Glutamatergic neuron (in vitro differentiated cells): ENCODE data around the gene ACSBG1. TPM values are rescaled to one million over a fixed set of nuclear protein-coding genes. Genes with fewer than 3 reads are reported as not detected.
A peak's percentile ranks its signal among the peaks of the same experiment; 100 is the strongest.

ENCODE experiments used
- DNase-seq: peaks from one replicate; pipeline ENCODE4 v3.0.0; 2022
- H3K27ac Mint-ChIP-seq: one replicate; pipeline ENCODE4 v1.8.0; 2020; ENCODE audit warnings: mild to moderate bottlenecking, mixed read lengths, inconsistent platforms; ENCODE audit not compliant: unreplicated experiment
- H3K27me3 Mint-ChIP-seq: one replicate; pipeline ENCODE4 v1.8.0; 2020; ENCODE audit warnings: mild to moderate bottlenecking, moderate library complexity, mixed read lengths, inconsistent platforms; ENCODE audit not compliant: unreplicated experiment
- H3K36me3 Mint-ChIP-seq: one replicate; pipeline ENCODE4 v1.8.0; 2020; ENCODE audit warnings: mild to moderate bottlenecking, mixed read lengths, inconsistent platforms; ENCODE audit not compliant: unreplicated experiment
- H3K4me1 Mint-ChIP-seq: one replicate; pipeline ENCODE4 v1.8.0; 2020; ENCODE audit warnings: mild to moderate bottlenecking, low read depth, mixed read lengths, inconsistent platforms; ENCODE audit not compliant: unreplicated experiment
- H3K4me3 Mint-ChIP-seq: one replicate; pipeline ENCODE4 v1.8.0; 2020; ENCODE audit warnings: mild to moderate bottlenecking, mixed read lengths, inconsistent platforms; ENCODE audit not compliant: unreplicated experiment
- H3K9me3 Mint-ChIP-seq: one replicate; pipeline ENCODE4 v1.8.0; 2020; ENCODE audit warnings: mild to moderate bottlenecking, moderate library complexity, mixed read lengths, inconsistent platforms; ENCODE audit not compliant: unreplicated experiment
- total RNA-seq: library from RNA; stranded (reverse); fragmentation: NEBNext Ultra II Directional; extraction: Animal tissue kit (Norgen Biotek cat#: 25700); gene quantifications from one replicate; pipeline ENCODE4 v1.2.1, GENCODE V29; 2021; ENCODE audit not compliant: unreplicated experiment
- TF ChIP-seq, protein P1 (sequence below): fragments of 200-600 bp; sonication (generic); IDR thresholded peaks from one replicate; pipeline ENCODE4 v1.5.0; 2021; ENCODE audit not compliant: partially characterized antibody, unreplicated experiment

Gene ACSBG1
- total RNA-seq, 1 donor from 2014 or later = not detected

DNA sequence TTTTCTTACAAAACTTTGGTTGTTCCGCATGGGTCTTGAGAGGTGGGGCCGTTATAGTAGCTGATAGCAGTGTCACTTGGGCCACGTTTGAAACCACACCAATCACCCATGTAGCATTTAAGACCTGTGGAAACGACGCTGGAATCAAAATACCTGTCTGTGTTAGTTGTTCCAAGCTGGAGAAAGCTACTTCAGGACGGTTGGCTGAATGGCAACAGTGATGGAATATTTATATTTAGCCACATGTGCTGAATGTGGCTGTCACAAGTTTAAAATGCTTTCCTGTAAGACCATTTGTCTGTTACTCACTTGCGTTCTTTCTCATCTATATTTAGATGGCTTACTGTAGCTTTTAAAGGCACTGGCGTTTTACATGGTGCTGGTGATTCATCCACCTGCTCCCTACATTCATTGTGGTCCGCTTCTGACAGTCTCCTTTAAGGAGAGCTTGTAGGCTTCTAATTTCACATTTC, 31.4 kb upstream of the ACSBG1 start:
- H3K27me3 Mint-ChIP-seq = peaks cover 5% of the 10 kb centered on the region
- H3K4me3 Mint-ChIP-seq = no peak overlapping the region
- no peaks in the 10 kb centered on the region for H3K4me1 Mint-ChIP-seq
- TF ChIP-seq, protein P1, sequence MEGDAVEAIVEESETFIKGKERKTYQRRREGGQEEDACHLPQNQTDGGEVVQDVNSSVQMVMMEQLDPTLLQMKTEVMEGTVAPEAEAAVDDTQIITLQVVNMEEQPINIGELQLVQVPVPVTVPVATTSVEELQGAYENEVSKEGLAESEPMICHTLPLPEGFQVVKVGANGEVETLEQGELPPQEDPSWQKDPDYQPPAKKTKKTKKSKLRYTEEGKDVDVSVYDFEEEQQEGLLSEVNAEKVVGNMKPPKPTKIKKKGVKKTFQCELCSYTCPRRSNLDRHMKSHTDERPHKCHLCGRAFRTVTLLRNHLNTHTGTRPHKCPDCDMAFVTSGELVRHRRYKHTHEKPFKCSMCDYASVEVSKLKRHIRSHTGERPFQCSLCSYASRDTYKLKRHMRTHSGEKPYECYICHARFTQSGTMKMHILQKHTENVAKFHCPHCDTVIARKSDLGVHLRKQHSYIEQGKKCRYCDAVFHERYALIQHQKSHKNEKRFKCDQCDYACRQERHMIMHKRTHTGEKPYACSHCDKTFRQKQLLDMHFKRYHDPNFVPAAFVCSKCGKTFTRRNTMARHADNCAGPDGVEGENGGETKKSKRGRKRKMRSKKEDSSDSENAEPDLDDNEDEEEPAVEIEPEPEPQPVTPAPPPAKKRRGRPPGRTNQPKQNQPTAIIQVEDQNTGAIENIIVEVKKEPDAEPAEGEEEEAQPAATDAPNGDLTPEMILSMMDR = no peak
- H3K9me3 Mint-ChIP-seq = no peaks in the 10 kb centered on the region
- DNase-seq = no peak
- no peak overlapping the region for H3K27ac Mint-ChIP-seq
- H3K36me3 Mint-ChIP-seq = no peaks in the 10 kb centered on the region

DNA sequence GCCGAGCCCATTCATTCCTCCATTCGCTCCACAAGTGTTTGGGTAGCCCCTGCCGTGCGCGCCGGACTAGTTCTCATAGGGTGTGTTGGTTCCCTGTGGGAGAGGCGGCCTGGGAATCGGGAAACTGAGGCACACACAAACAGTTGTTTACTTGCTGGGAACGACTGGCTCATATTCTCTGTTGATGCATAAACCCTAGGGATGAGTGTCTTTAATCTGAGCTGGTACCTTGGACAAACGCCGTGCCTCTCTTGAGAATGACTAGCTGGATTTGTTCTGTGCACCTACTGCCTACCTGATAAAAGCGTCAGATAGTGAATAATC, 30.7 kb upstream of the ACSBG1 start:
- peaks cover 2% of the 10 kb centered on the region for H3K9me3 Mint-ChIP-seq
- H3K27me3 Mint-ChIP-seq = peaks cover 5% of the 10 kb centered on the region
- TF ChIP-seq, protein P1 = no peak
- H3K27ac Mint-ChIP-seq = no peak overlapping the region
- H3K36me3 Mint-ChIP-seq = no peaks in the 10 kb centered on the region
- no peak for DNase-seq
- peaks cover 5% of the 10 kb centered on the region for H3K4me1 Mint-ChIP-seq
- peak overlapping the region; percentile 61 for H3K4me3 Mint-ChIP-seq

DNA sequence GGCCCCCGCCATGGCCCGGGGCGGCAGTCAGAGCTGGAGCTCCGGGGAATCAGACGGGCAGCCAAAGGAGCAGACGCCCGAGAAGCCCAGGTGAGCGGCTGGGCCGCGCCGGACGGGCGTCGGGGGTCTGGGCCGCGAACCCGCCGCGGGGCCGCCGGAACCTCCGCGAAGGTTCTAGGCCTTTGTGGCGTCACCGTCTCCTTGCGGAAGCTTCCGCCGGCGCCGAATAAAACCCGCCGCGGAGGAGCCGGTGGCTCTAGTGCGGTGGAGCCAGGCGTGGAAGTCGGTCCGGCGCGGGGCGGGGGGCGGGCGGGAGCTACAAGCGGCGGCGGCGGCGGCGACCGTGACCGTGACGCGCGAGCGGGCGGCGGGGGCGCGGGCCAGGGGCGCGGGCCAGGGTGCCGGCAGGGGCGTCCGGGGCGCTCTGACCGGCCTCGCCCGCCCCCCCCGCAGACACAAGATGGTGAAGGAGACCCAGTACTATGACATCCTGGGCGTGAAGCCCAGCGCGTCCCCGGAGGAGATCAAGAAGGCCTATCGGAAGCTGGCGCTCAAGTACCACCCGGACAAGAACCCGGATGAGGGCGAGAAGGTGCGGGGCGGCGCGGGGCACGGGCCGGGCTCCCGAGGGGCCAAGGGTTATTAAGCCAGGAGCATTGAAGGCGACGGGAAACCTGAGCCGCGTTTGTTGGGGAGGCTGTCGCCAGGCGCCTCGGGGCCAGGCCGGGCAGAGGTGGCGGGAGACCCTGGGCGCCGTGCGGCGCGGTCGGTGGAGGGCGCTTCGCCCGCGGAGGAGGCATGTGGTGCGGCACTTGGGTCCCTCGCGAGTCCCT, 30.2 kb upstream of the ACSBG1 start, which contains the start of gene DNAJA4:
Gene DNAJA4 (plus strand): TSS at position 259 of the 833 bp plus-strand sequence. CDS start 202 bp downstream, at position 461.
- TF ChIP-seq, protein P1 = no peak
- no peak within 1 kb of the TSS for H3K27ac Mint-ChIP-seq
- DNase-seq = peak; percentile 44
- peaks cover 2% of the 10 kb centered on the region for H3K9me3 Mint-ChIP-seq
- no peaks in the 10 kb centered on the region for H3K36me3 Mint-ChIP-seq
- peaks cover 5% of the 10 kb centered on the region for H3K27me3 Mint-ChIP-seq
- H3K4me3 Mint-ChIP-seq = peak within 1 kb of the TSS; percentile 75
- H3K4me1 Mint-ChIP-seq = peaks cover 9% of the 10 kb centered on the region

DNA sequence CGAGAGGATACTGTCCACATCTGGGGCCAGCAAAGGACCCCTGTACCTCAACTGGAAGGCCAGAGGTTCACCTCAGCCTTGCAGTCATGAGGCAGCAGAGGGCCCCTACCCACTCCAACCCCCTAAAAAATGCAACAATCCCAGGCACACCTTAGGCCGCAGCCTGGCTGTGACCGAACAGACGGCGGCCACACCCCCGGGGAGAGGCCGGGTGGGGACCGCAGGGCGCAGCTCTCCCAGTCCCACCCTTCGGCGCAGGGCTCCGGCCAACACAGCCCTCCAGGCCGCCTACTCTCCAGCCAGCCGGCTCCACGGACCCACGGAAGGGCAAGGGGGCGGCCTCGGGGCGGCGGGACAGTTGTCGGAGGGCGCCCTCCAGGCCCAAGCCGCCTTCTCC, 29.5 kb upstream of the ACSBG1 start:
- H3K9me3 Mint-ChIP-seq = peaks cover 2% of the 10 kb centered on the region
- peaks cover 2% of the 10 kb centered on the region for H3K27me3 Mint-ChIP-seq
- H3K4me1 Mint-ChIP-seq = peaks cover 9% of the 10 kb centered on the region
- peak overlapping the region; percentile 20 for H3K4me3 Mint-ChIP-seq
- H3K27ac Mint-ChIP-seq = no peak overlapping the region
- TF ChIP-seq, protein P1 = no peak
- DNase-seq = no peak
- no peaks in the 10 kb centered on the region for H3K36me3 Mint-ChIP-seq

DNA sequence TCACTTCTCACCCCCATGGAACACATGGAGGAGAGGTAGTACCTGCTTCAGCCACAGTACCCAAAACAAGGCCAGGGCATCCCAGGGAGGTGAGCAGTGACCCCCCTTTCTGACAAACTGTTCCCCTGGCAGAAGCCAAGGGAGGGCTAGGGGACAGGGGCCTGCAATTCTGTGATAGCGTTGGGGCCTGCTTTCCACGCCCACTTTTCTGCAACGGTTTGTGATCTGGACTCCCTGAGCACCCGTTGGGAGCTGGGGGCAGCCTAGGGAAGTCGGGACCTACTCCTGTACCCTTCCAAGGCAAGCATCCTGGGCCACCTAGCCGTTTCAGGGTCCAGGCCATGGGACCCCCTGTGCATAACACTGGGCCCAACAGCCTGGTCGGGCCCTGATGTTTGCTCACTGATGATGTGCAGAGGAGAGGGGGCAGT, 29.0 kb upstream of the ACSBG1 start:
- H3K27me3 Mint-ChIP-seq = peaks cover 1% of the 10 kb centered on the region
- TF ChIP-seq, protein P1 = no peak
- no peak for DNase-seq
- H3K27ac Mint-ChIP-seq = no peak overlapping the region
- peaks cover 9% of the 10 kb centered on the region for H3K4me1 Mint-ChIP-seq
- H3K36me3 Mint-ChIP-seq = no peaks in the 10 kb centered on the region
- peak overlapping the region; percentile 20 for H3K4me3 Mint-ChIP-seq
- peaks cover 2% of the 10 kb centered on the region for H3K9me3 Mint-ChIP-seq
